ENCODE measurements around the gene NEDD4L.

GRCh38 chr18:58004317-58004716 is 39.7 kb upstream of the NEDD4L start:
- TF ChIP-seq CTCF (IDR thresholded peaks at IDR 0.05; ENCODE audit: low read depth, low read length, missing input control) (no peak), RAD21 (IDR thresholded peaks at IDR 0.05) (no peak), FOXA1 (IDR thresholded peaks at IDR 0.05) (no peak), GABPA (IDR thresholded peaks at IDR 0.05 in 1 of 2, conservative IDR thresholded peaks at IDR 0.05 in 1 of 2) (no peak), YY1 (IDR thresholded peaks at IDR 0.05) (no peak), MAX (IDR thresholded peaks at IDR 0.05) (no peak)

All from liver (tissue), 3 donors.